ENCODE results near the gene BCL11A. TPM values are rescaled to one million over a fixed set of nuclear protein-coding genes. Genes with fewer than 3 reads are reported as not detected.

The BCL11A gene
- total RNA-seq, 3 donors from 2014 or later, result 0.64 to 13.5 (median 6.2) TPM

DNA sequence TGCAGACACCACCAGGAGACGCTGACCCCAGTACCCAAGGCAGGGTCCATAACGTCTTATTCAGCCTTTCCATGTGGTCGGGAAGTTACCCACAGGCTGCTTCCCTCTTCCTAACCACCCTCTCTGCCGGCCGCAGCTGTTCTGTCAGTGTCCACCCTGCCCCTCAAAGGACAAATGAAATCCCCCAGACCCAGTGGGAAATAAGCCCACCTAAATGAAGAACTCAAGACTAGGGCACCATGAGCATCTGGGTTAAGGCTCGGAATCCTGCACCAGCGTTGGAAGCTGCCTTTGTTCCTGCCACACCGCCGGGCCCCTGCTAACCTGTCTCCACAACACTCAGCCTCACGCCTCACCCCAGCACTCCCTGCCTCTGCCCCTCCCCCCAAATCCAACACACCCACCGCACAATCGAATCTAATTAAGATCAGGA, 21.7 kb downstream of the BCL11A start:
- no peaks in the 10 kb centered on the region for H3K36me3 ChIP-seq
- no peaks in the 10 kb centered on the region for H3K4me1 ChIP-seq
- peak overlapping the region in 1 of 2 donors; percentile 25 for H3K27ac ChIP-seq
- no peaks in the 10 kb centered on the region for H3K27me3 ChIP-seq
- TF ChIP-seq POLR2A (IDR thresholded peaks at IDR 0.05) (no peak), POLR2AphosphoS5 (IDR thresholded peaks at IDR 0.05) (no peak)
- TF ChIP-seq, protein P1, sequence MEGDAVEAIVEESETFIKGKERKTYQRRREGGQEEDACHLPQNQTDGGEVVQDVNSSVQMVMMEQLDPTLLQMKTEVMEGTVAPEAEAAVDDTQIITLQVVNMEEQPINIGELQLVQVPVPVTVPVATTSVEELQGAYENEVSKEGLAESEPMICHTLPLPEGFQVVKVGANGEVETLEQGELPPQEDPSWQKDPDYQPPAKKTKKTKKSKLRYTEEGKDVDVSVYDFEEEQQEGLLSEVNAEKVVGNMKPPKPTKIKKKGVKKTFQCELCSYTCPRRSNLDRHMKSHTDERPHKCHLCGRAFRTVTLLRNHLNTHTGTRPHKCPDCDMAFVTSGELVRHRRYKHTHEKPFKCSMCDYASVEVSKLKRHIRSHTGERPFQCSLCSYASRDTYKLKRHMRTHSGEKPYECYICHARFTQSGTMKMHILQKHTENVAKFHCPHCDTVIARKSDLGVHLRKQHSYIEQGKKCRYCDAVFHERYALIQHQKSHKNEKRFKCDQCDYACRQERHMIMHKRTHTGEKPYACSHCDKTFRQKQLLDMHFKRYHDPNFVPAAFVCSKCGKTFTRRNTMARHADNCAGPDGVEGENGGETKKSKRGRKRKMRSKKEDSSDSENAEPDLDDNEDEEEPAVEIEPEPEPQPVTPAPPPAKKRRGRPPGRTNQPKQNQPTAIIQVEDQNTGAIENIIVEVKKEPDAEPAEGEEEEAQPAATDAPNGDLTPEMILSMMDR (IDR thresholded peaks at IDR 0.05), result no peak
- no peak for DNase-seq (ENCODE audit: low spot score in 2 of 2)
- intact Hi-C loops (cut with DNase I; ENCODE audit: low total_unique reads), result no loop called here
- no peaks in the 10 kb centered on the region for H3K9me3 ChIP-seq
- H3K4me3 ChIP-seq, result no peak overlapping the region

DNA sequence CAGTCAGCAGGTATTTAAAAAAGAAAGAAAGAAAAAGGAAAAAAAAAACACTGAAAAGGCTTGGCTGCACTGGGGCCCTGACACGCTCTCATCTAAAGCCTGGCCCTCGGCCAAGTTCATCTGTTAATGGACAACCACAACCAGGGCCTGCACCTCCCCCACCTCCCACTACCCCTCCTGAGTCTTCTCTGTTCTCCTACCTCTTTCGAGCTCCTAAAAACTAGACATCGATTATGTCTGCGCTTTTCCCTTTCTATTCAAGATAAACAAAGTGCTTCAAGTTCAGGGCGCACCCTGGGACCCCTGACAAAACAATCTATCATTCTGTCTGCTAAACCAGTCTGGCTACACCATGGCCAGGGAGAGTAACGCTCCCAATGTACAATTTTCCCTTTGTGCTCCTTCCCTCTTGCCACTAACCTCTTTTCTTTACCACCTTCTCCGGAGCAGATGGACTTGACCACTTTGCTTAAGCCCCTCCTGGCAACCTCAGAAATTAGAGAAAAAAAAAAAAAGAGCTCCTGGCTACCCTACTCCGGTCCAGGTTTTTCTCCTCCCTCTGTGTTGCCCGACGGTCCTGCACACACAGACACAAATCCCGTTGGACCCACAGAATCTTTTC, 22.7 kb downstream of the BCL11A start:
- peak overlapping the region in 2 of 3 donors; percentile 29 to 32 for H3K4me3 ChIP-seq
- DNase-seq (ENCODE audit: low spot score in 2 of 2), result peak in 1 of 2 donors; percentile 67
- H3K4me1 ChIP-seq, result no peaks in the 10 kb centered on the region
- intact Hi-C loops (cut with DNase I; ENCODE audit: low total_unique reads), result no loop called here
- no peaks in the 10 kb centered on the region for H3K27me3 ChIP-seq
- H3K27ac ChIP-seq, result peak overlapping the region; percentile 11 to 57
- no peaks in the 10 kb centered on the region for H3K36me3 ChIP-seq
- H3K9me3 ChIP-seq, result no peaks in the 10 kb centered on the region
- TF ChIP-seq, protein P1 (IDR thresholded peaks at IDR 0.05), result no peak
- TF ChIP-seq POLR2A (IDR thresholded peaks at IDR 0.05) (no peak), POLR2AphosphoS5 (IDR thresholded peaks at IDR 0.05) (no peak)

DNA sequence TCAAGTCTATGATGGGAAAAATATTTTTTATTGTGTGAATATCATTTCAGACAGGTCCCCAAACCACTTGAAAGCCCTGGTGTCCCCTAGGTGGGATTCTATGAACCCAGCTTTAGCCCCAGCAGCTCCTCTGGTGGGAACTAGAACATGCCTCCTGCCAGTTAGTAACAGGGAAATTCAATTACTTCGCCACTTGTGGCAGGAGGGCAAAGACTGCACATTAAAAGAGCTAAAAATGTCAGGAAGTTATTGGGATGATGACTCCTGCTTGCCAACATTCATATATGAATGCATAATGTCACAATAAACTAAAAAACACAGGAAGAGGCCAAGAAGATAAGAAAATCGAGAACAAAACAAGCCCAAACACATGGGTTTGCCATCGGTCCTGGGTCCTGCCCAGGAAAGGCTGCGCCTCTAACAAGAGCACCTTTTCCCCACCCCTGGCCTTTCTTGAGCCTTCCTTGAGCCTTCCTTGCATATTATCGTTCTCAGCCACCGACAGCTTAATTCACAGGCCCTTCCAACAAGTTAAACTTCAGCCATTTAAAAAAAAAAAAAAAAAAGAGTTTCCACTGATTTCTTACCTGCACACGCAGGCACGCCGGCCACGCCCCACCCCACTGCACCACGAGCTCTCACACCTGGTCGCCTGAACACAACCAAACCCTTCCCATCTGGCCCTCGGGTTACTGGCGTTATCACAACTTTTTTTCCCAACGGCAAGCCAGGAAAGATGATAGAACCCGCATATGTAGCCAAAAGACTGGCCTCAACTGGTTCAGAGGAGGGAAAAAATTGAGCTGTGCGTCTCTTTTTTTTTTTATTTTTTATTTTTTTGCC, 23.4 kb downstream of the BCL11A start:
- Histone ChIP-seq H3K4me3 (peak overlapping the region in 1 of 3 donors; percentile 29), H3K4me1 (no peaks in the 10 kb centered on the region), H3K27ac (peak overlapping the region in 1 of 2 donors; percentile 57), H3K9me3 (no peaks in the 10 kb centered on the region), H3K36me3 (no peaks in the 10 kb centered on the region), H3K27me3 (no peaks in the 10 kb centered on the region)
- TF ChIP-seq POLR2A (IDR thresholded peaks at IDR 0.05) (no peak), POLR2AphosphoS5 (IDR thresholded peaks at IDR 0.05) (no peak)
- TF ChIP-seq, protein P1 (IDR thresholded peaks at IDR 0.05), result no peak
- intact Hi-C loops (cut with DNase I; ENCODE audit: low total_unique reads), result no loop called here
- no peak for DNase-seq (ENCODE audit: low spot score in 2 of 2)

DNA sequence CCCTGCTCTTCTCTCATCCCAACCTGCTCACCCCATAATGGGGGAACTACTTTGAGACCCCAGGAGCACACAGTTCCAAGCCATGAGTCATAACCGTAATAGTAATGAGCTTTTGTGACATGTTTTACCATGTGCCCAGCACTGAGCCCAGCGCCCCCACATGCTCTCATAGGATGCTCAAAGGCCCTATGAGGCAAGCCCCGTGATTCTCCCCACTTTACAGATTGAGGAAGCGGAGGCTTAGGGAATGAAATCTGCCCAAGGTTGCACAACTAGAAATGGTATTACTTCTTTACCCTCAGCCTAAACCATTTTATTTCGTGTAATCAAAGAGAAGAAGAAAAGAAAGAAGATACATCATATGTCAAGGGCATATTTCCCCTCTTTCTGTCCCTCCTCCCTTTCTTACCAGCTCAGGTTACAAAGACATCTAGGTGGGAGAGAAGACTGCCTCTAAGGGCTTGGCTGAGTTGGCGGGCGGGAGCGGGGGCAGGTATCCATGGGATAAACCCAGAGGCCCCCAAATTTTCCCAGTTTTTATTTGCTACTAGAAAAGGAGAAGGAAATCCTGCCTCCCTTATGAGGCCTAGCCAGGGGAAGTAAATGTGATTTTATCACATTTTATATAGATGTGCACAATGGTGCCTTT, 24.2 kb downstream of the BCL11A start:
- H3K27ac ChIP-seq, result peak overlapping the region; percentile 5 to 8
- no peaks in the 10 kb centered on the region for H3K27me3 ChIP-seq
- DNase-seq (ENCODE audit: low spot score in 2 of 2), result no peak
- H3K4me3 ChIP-seq, result no peak overlapping the region
- no peaks in the 10 kb centered on the region for H3K36me3 ChIP-seq
- no peaks in the 10 kb centered on the region for H3K4me1 ChIP-seq
- H3K9me3 ChIP-seq, result no peaks in the 10 kb centered on the region
- TF ChIP-seq, protein P1 (IDR thresholded peaks at IDR 0.05), result no peak
- TF ChIP-seq POLR2A (IDR thresholded peaks at IDR 0.05) (no peak), POLR2AphosphoS5 (IDR thresholded peaks at IDR 0.05) (no peak)
- intact Hi-C loops (cut with DNase I; ENCODE audit: low total_unique reads), result no loop called here
